22Rv1 (cell line): Measurements from ENCODE around the gene UGT1A9.

Experiments
- ZFX ChIP-seq: fragments of 450-650 bp; IDR thresholded peaks from 2 replicates; pipeline ENCODE4 v1.6.1; 2017; ENCODE audit warnings: antibody characterized with exemption, borderline replicate concordance
- TF ChIP-seq, protein P1 (sequence below): fragments of 450-650 bp; IDR thresholded peaks from 2 replicates; pipeline ENCODE4 v1.5.1; 2017; ENCODE audit warnings: mild to moderate bottlenecking

DNA sequence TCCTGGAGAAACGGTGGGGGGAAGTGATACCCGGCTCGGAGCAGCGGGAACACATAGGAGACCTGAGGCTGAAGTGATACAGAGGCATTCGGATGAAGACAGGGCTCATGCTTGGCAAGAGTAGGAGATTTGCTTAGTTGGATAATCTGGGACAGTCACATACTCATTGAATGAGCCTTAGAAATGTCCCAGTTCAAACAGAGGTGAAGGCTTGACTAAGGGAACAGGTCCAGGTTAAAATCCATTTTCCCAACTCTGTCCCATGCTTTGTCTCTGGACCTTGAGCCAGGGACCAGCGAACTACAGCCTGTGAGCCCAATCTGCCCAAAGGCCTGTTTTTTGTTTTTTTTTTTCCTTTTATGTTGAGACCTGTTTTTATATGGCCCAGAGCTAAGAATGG is 22.3 kb downstream of the UGT1A9 start:
- TF ChIP-seq, protein P1, sequence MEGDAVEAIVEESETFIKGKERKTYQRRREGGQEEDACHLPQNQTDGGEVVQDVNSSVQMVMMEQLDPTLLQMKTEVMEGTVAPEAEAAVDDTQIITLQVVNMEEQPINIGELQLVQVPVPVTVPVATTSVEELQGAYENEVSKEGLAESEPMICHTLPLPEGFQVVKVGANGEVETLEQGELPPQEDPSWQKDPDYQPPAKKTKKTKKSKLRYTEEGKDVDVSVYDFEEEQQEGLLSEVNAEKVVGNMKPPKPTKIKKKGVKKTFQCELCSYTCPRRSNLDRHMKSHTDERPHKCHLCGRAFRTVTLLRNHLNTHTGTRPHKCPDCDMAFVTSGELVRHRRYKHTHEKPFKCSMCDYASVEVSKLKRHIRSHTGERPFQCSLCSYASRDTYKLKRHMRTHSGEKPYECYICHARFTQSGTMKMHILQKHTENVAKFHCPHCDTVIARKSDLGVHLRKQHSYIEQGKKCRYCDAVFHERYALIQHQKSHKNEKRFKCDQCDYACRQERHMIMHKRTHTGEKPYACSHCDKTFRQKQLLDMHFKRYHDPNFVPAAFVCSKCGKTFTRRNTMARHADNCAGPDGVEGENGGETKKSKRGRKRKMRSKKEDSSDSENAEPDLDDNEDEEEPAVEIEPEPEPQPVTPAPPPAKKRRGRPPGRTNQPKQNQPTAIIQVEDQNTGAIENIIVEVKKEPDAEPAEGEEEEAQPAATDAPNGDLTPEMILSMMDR = no peak
- TF ChIP-seq ZFX = no peak
